ENCODE results near the gene CAP2.

Gene CAP2

GRCh38 chr6:17478223-17478907 is 85.0 kb downstream of the CAP2 start:
- TF ChIP-seq CTCF (IDR thresholded peaks at IDR 0.05; ENCODE audit: control insufficient read depth, insufficient read depth, low read depth, low read length, missing control alignments): no peak
- no peak for DNase-seq (ENCODE audit: low read depth)

GRCh38 chr6:17478946-17479345 is 85.6 kb downstream of the CAP2 start:
- TF ChIP-seq CTCF (IDR thresholded peaks at IDR 0.05; ENCODE audit: control insufficient read depth, insufficient read depth, low read depth, low read length, missing control alignments): no peak
- no peak for DNase-seq (ENCODE audit: low read depth)
- no peak overlapping the region for H3K4me3 ChIP-seq (ENCODE audit: control insufficient read depth, low read depth, low read length)

More at GRCh38 chr6:17478223-17478907, 85.0 kb downstream of the CAP2 start:
- H3K4me3 ChIP-seq (ENCODE audit: control insufficient read depth, low read depth, low read length): no peak overlapping the region

GRCh38 chr6:17480476-17480875 is 87.1 kb downstream of the CAP2 start:
- no peak for DNase-seq (ENCODE audit: low read depth)
- H3K4me3 ChIP-seq (ENCODE audit: control insufficient read depth, low read depth, low read length): no peak overlapping the region
- TF ChIP-seq CTCF (IDR thresholded peaks at IDR 0.05; ENCODE audit: control insufficient read depth, insufficient read depth, low read depth, low read length, missing control alignments): no peak

GRCh38 chr6:17482711-17483110 is 89.3 kb downstream of the CAP2 start:
- no peak overlapping the region for H3K4me3 ChIP-seq (ENCODE audit: control insufficient read depth, low read depth, low read length)
- no peak for TF ChIP-seq CTCF (IDR thresholded peaks at IDR 0.05; ENCODE audit: control insufficient read depth, insufficient read depth, low read depth, low read length, missing control alignments)
- no peak for DNase-seq (ENCODE audit: low read depth)

- DNase-seq (ENCODE audit: low read depth): no peak
- no peak for TF ChIP-seq CTCF (IDR thresholded peaks at IDR 0.05; ENCODE audit: control insufficient read depth, insufficient read depth, low read depth, low read length, missing control alignments)
- no peak overlapping the region for H3K4me3 ChIP-seq (ENCODE audit: control insufficient read depth, low read depth, low read length)
Measured at GRCh38 chr6:17483391-17484016, 90.1 kb downstream of the CAP2 start.

- no peak for TF ChIP-seq CTCF (IDR thresholded peaks at IDR 0.05; ENCODE audit: control insufficient read depth, insufficient read depth, low read depth, low read length, missing control alignments)
- no peak overlapping the region for H3K4me3 ChIP-seq (ENCODE audit: control insufficient read depth, low read depth, low read length)
- no peak for DNase-seq (ENCODE audit: low read depth)
Measured at GRCh38 chr6:17484201-17484849, 90.9 kb downstream of the CAP2 start.
